GM21381 (cell line): ENCODE results near the gene AGBL1.

Experiments
- ATAC-seq: cut with Tn5 transposase; IDR thresholded peaks from one replicate; pipeline ENCODE4 v1.9.1; 2021; ENCODE audit warnings: mild to moderate bottlenecking, moderate library complexity; ENCODE audit not compliant: unreplicated experiment

The AGBL1 gene

DNA sequence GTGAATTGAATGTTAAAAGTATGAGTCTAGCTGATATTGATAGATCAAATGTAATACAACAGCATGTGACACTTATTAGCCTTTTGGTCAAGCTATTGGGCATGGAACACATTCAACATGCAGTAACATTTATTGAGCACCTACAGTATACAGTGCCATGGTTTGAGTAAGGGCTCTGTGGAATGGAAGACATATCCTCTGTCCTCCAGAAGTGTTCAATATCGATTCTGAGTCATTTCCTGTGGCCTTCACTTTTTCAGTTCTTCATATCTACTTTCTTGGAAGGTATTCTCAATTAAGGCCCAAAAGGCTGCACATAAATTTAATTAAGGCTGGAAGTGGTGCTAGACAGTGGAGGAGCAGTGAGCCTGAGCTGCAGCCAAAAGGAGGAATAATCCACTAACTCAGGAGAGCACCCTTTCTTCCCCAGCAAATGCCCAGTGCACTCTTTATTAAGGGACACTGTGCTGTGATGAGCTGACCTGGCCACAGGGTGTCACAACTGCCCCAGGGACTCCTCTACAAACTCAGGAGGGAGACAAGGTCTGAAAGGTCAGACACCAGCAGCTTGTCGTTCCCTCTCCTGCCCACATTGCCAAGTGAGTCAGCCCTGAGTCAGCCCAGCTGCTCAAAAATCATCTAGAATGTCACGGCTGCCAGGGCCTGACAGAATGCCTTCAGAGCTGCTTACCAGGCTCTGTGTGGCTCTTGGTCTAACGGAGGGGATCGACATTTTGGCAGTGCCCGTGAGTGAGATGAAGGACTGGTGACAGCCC, 544.8 kb downstream of the AGBL1 start:
- no peak for ATAC-seq

DNA sequence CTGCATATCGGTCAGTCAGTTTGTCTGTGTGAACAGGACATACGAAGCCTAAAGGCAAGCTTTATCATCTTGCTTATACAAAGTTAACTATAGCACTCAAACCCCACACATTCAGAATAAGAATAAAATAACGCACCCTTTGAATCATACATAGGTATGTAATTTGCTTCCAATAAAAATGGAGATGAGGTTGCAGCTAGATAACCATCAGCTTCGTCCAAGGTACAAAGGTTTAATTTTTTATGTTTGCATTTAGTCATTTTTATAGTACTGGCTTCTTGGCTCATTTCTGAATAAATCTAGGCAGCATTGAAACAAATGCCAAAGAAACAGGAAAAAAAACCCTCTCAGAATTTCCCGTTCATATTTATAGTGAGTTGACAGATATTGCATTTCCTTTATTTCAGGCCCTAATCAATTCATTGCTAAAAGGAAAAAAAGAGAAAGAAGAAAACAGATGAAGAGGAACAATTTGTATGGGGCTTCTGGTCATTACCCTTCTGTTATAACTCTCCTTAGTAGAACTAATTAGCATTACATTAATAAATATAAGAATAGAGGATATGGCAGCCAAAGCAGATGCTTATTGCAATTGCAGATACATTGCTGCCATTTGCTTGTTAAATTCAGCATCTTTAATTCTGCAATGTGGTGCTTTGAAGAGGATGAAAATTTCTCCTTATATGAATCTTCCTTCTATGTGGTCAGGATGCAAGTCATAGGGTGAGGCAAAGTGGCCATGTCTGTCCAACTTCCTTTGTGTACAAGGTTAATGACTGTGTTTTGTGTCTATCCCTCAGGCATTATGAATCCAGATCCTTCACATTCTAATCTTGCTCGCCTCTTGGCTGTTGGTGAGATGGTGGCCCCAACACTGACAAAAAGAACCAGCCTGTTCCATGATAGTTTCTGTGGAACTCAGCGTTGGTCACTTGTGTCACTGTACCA, 550.0 kb downstream of the AGBL1 start:
- no peak for ATAC-seq

DNA sequence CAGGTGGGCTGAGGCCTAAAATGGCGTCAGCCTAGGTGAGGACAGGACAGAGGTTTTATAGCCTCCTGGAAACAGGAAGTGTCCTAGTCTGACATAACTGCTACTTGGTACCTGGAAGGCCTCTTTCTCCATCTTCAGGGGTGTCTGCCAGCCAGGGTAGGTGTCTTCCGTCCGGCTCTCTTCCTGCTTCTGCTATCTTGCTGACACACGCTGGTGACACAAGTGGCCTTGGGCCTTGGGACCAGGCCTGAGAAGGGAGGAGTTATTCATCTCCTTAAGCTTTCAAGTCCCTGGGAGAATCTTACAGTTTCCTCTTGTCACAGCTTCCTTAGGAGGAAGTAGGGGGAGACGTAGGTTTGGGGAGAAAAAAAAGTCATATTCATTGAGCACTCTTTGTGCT, 551.3 kb downstream of the AGBL1 start:
- ATAC-seq: no peak

DNA sequence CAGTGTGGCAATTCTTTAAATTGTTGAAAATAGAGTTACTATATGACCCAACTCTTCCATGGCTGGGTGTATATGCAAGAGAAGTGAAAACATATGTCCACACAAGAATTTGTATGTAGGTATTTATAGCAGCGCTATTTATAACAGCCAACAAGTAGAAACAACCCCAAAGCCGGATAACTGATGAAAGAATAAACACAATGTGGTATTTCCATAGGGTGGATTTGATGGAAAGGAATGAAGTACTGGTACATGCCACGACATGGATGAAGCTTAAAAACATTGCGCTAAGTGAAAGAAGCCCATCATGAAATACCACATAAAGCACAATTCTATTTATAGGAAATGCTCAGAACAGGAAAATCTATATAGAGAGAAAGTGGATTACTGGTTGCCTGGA, 554.5 kb downstream of the AGBL1 start:
- ATAC-seq: no peak

DNA sequence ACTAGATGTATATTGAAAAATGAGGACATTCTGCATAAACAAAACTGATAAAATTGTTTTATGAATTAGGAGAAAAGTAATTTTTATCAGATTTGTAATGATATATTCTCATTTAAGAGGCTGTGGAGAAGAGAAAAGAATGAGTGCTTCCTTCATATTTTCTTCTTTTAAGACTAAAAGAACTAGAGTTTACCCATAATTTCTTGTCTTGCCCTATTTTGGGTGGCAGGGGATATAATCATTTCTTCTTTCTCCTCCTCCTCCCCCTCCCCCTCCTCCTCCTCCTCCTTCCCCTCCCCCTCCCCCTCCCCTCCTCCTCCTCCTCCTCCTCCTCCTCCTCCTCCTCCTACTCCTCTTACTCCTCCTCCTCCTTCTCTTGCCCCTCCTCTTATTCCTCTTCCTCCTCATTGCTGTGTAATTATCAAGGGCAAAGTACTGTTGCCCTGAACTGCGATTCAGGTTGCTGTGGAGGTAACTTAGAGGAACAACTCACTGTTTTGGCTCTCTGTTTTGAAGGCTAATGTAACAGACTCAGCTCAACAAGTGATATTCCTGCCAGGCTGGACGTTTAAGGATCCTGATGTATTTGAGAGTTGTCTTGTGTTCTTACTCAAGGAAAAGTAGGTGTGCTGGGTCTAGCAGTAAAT, 555.4 kb downstream of the AGBL1 start:
- ATAC-seq: no peak

DNA sequence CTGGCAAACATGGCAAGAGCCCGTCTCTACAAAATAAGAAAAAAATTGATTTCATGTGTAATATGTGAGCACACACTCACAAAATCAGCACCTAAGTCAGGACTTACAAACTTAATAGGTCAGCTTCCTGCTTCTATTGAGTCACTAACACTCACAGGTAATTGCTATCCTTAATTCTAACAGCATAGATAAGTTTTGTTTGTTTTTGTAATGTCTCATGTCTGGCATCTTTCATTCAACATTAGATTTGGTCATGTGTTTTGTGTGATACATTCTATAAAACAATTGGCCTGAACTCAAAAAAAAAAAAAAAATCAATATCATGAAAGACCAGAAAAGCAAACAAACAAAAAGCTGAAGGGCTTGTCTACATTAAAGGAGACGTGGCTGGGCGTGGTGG, 564.7 kb downstream of the AGBL1 start:
- ATAC-seq: no peak

DNA sequence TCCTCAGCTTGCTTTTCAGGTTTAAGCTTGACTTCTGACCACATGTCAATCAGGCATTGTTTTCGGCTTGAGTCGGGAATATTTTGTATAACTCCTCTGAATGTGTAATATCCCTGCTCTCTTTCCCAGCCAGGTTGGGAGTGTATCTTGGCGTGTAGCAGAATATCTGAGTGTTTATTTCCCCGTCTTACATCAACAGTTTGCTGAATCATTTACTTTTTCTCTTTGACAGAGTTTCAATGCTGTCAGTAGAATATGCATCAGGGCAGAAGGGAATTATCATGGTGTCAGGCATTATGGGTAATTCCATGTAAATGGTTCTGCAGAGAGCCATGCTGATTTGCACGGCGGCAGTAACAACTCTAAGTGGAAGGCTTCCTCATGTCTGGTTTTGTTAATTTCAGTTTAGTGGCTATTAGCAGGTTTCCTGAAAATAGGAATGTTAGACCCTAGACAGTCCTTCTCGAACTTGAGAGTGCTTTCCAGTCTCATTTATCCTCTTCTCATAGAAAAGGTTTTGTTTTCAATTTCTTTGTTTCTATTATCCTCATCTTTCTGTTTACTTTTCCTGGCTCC, 566.3 kb downstream of the AGBL1 start:
- no peak for ATAC-seq

DNA sequence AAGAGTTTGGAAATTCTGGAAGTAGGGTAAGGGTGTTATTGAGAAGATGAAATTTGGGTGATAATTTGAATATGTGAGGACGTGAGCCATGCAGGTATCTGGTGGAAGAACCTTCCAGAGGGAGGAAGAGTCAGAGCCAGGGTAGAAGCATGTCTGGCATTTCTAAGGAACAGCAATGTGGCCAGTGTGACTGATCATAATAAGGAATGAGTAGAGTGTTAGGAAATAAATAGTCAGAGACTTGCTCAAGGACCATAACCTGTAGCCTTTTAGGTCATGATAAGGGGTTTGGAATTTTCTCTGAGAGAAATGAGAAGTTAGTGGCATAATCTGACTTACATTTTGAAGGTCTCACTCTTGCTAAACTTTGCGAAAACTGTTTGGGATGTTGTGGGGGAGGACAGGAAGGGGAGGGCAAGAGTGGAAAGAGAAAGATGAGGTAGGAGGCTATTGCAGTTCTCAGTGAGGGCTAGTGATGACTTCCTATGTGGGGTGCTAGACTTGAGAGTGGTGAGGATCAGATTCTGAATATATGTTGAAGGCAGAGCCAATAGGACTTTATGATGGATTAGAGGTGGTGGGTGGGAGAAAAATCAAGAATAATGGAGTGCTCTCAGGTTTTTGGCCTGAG, 568.3 kb downstream of the AGBL1 start:
- ATAC-seq: no peak

DNA sequence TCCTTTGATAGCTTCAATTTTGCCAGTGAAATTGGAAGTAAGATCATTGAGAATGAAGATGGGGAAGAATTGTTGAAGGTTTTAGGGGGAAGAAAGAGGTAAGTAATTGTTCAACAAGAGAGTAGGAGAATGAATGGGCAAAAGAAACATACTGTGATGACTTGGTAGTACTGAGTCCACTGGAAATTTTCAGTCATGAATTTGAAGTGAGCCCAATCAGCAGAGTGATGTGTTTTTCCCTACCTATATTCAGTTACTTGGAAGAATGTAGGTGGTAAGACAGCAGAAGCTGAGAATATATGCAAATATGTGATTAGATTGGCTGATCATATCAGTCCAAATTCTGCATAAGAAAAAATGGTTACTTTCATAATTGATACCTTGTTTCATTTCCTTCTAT, 569.6 kb downstream of the AGBL1 start:
- ATAC-seq: no peak

DNA sequence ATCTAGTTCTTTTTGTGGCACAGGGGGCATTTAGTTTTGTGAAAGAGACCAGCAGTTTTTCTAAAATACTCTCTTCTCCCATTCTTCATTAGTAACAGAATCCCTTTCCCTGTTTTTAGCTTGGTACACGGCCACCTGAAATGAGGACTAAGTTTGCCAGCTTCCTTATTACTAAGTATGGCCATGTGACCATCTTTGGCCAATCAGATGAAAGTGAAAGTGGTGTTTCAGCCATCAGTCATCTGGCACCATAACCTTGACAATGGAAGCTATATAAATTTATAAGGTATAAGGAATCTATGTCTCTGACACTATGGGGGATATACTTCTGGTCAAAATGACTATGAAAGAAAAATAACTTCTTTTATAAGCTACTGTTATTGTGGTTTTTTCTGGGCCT, 570.4 kb downstream of the AGBL1 start:
- ATAC-seq: no peak

DNA sequence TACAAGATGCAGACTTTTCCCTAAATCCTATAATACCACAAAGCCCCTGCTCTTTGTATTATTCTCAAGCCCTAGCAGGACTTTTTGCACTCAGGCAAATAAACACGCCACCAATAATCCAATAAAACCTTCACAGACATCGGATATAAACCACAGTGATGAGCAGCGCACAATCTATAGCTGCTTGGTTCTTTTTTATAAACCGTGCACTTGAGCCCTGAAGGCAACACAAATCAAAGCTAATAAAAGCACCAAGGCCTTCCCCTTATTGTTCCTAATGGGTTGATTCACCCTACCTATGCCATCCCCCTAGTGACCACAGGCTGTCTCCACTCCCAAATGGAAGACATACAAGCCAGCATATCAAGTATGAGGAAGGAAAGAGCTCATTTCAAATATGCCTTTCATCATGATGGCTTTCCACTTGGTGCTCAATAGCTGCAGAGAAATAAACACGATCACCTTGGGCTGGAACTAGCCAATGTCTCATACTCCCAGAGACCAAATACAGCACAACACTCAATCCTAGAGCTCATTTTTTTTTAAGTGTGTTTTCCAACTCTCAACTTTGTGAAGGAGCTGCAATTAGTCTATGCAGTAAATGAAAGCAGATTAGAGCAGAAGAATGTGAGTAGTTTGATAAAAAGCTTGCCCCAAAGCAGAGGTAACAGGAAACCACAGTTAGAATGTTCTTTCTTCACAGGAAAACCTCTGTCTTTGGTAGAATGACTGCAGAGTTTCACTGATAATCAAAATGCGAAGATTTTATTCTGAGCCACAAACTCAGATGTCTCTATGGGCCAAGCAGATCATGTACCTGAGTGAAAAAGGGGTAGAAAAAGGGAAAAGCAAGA, 573.9 kb downstream of the AGBL1 start:
- ATAC-seq: no peak

DNA sequence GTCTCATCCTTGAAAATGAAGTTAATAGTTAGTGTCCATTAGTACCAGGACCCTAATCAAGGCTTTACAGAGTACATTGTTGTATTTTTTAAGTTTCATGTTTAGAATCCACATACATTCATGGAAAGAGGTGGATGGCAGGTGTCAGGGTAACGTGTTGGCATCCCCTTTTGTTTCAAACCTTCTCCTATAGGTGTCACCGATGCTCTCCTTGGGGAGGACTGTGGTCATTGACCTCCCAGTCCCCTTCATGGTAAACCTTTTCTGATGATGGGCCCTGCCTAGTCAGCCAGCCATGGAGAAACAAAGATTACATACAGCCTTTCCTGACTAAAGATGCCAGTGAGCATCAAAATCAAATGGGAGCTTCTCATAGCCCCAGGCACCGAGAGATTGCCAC, 574.8 kb downstream of the AGBL1 start:
- ATAC-seq: no peak

DNA sequence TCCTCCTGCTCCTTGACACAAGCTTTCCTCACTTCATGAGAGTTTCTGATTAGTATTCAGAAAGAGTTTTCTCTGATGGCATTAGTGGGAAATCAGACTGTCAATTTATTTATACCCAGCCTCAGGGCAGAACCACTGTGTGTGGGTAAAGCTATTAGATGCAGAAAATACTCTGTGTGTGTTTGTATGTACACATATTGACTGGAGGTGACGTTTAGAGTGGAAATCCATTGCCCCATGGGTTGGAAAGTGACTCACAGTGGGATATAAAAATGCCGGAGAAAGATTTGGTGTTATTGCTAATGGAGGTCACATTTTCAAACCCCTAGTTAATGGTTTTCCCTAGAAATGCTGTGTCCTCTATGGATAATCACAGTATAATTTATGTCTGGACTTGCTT, 577.6 kb downstream of the AGBL1 start:
- ATAC-seq: no peak

DNA sequence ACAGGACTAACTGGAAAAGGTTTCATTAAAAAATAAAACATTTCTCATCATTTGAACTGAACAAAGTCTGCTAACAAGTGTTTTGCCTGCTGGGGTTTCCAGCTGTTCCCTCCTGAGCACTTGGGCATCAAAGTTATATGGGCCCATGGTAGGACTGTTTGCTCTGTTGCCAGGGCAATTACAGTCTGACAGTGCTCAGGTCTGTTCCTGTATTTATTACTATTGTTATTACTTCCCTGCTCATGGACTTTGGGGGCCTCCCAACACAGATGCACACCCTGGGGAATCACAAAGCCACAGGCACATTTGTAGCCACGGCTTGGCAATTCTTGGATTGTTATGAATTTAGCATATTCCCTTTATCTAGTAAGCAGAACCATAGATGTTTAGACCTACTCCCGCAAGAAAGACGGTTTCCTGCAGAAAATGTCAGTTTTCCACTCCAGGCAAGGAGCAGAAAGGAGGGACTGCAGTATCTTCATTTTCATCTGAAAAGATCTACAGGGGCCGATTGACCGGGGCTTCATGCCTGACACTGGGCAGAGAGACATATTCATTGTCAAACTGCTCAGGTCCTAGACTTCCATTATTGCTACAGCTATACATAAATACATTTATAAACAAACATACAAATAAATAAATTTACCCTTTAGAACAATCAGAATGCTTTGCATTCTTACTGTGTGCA, 580.2 kb downstream of the AGBL1 start:
- ATAC-seq: no peak

DNA sequence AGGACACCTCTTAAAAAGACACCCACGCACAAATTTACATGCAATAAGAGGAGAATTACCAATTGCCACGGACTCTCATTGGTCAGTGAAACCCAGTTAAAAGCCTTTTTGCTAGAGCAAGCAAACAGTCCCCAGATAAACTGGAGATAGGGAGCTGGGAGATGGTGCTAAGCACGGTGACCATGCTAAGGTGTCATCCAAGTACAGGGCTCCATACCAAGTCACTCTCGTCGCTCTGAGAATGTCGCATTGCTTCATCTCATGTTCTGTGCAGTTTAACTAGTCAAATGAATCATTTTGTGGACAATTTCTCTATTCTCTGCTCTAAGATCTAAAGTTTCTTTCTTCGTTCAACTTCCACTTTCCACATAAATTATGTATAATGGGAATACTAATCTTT, 581.9 kb downstream of the AGBL1 start:
- ATAC-seq: no peak

DNA sequence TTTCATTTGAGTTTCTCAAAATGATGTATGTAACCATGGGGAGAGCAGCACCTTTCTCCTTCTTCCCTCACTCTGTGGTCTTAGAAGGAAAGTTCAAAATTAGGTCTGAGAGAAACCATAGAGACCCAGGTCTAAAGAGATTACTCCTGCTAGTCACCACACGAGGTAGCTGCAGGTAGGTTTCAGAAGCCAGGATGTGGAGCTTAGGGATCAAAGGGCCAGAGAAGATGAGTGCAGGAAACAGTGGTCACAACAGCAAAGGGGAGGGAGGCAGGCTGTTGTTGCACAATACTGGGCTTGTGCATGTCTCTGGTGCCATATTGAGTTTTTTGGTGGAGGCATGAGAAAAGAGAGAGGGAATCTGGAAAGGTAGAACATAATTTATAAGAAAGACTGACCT, 583.6 kb downstream of the AGBL1 start:
- ATAC-seq: no peak

DNA sequence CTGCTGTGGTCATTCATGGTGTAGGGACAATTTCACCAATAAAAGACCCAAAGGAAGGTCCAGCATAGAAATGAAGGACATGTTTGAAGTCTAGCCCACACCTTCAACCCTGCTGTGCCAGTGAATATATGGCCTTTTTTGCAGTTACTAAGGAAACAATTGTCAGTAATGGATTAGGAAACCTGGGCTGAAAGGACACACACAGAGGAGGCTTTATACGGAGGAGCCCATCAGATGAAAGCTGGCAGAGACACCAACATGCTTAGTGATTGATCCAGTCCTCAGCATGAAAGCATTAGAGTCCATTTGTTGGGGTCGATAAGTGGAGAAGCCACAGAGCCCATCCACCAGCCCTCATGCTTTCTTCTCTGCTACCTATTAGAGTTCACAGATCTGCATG, 584.3 kb downstream of the AGBL1 start:
- ATAC-seq: no peak

DNA sequence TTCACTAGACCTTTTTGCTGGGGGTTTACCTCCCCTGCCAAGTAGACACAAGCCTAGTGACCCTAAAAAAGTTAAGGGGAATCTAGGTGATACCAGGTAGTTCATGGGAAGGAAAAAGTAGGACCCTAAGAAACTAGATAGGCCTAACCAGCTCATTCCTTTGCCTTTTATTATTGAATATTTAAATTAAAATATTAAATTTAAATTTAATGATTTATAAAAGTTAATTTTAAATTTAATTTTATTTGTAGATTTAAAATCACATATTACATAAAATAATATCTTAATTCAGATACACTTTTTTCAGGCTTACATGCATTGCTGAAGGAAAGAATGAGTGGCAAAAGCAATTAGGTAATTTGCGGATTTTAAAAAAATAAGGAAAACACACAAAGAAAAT, 584.9 kb downstream of the AGBL1 start:
- ATAC-seq: no peak

DNA sequence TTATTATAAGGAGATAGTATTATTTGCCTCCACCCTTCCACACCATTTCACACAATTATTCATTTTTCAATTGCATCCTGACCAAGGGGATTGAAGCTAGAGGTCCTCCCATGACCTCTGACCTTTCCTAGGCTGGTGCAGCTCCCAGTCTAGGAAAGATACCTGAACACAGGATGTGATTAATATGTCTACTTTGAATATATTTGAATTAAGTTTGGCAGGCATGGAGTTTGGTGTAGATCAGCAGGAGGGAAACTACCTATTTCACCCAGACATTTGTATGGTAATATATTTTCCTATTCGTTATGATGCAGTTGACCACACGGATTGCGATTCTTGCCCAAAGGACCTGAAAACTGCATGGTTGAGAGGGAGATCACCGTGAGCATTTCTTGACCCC, 596.3 kb downstream of the AGBL1 start:
- ATAC-seq: no peak
